HepG2 (cell line): ENCODE results near the gene PARP14. TPM values are rescaled to one million over a fixed set of nuclear protein-coding genes. Genes with fewer than 3 reads are reported as not detected.
A peak's percentile ranks its signal among the peaks of the same experiment; 100 is the strongest.

ENCODE experiments used
- ARID5B ChIP-seq: IDR thresholded peaks from 2 replicates; pipeline ENCODE4 v1.4.0; 2020; ENCODE audit warnings: mild to moderate bottlenecking, missing genetic modification reagents
- FOXO1 ChIP-seq: sonication (generic); formaldehyde crosslinking; IDR thresholded peaks from 2 replicates; pipeline ENCODE4 v1.4.0; 2020; ENCODE audit warnings: missing genetic modification reagents
- MED1 ChIP-seq: sonication (generic); formaldehyde crosslinking; IDR thresholded peaks from 2 replicates; pipeline ENCODE4 v1.4.0; 2020; ENCODE audit warnings: missing genetic modification reagents
- MLX ChIP-seq: IDR thresholded peaks from 2 replicates; pipeline ENCODE4 v1.6.1; 2016
- NCOR1 ChIP-seq: fragments of 200-600 bp; sonication (generic); IDR thresholded peaks from 2 replicates; pipeline ENCODE4 v1.7.0; 2017; ENCODE audit warnings: antibody characterized with exemption, low read length, borderline replicate concordance
- RBM39 ChIP-seq: fragments of 200-400 bp; formaldehyde crosslinking; IDR thresholded peaks from one replicate; pipeline ENCODE4 v1.6.1; 2018; ENCODE audit warnings: antibody characterized with exemption, mild to moderate bottlenecking, low read depth, low read length; ENCODE audit not compliant: poor library complexity, severe bottlenecking
- RNF219 ChIP-seq: sonication (generic); formaldehyde crosslinking; IDR thresholded peaks from 2 replicates; pipeline ENCODE4 v1.5.0; 2020; ENCODE audit warnings: mild to moderate bottlenecking, missing genetic modification reagents
- SP2 ChIP-seq: sonication (generic); formaldehyde crosslinking; IDR thresholded peaks from 2 replicates; pipeline ENCODE4 v1.5.1; 2020; ENCODE audit warnings: mild to moderate bottlenecking, missing genetic modification reagents
- ZNF282 ChIP-seq: fragments of 450-650 bp; IDR thresholded peaks from 2 replicates; pipeline ENCODE4 v1.6.1; 2018; ENCODE audit not compliant: partially characterized antibody
- ZNF670 ChIP-seq: sonication (generic); formaldehyde crosslinking; IDR thresholded peaks from 2 replicates; pipeline ENCODE4 v1.8.0; 2022; ENCODE audit warnings: mild to moderate bottlenecking, missing genetic modification reagents, borderline replicate concordance
- ZNF780A ChIP-seq: sonication (generic); formaldehyde crosslinking; IDR thresholded peaks from 2 replicates; pipeline ENCODE4 v1.8.0; 2022; ENCODE audit warnings: mild to moderate bottlenecking, missing genetic modification reagents, moderate library complexity
- ZNF790 ChIP-seq: sonication (generic); formaldehyde crosslinking; IDR thresholded peaks from 2 replicates; pipeline ENCODE4 v1.8.0; 2022; ENCODE audit warnings: missing genetic modification reagents, mild to moderate bottlenecking, borderline replicate concordance
- polyA plus RNA-seq, 8 experiments: library from polyadenylated mRNA; depleted of rRNA in 3 of 8; stranded (reverse) in 7 of 8; unstranded in 1 of 8; fragments of >200 nt; fragmentation: Illumina TruSeq in 4 of 8; extraction: Trizol in 4 of 8; gene quantifications; 2 replicates each; pipeline versions ENCODE4 v1.2.1 to v1.2.3, GENCODE V29; 2011 to 2016; ENCODE audit warnings: low read depth in 4 of 8, missing spikeins in 1 of 8, mixed read lengths in 1 of 8; ENCODE audit not compliant: insufficient read depth in 1 of 8
- total RNA-seq, 5 experiments: library from RNA; depleted of rRNA; stranded (reverse); fragments of >200 nt; fragmentation: Illumina TruSeq; extraction: Trizol; gene quantifications; 2 replicates each; pipeline ENCODE4 v1.2.3, GENCODE V29; 2016; ENCODE audit warnings: low read depth in 1 of 5
- TF ChIP-seq, protein P1 (sequence below): IDR thresholded peaks from 2 replicates; pipeline ENCODE4 v1.6.1; 2016

Gene PARP14
- total and polyA plus RNA-seq, 2 of the 13 experiments (the other 11 are each of a cell fraction or from before 2014, with no cell fraction given), result 9.0 to 19.1 TPM

GRCh38 chr3:122692674-122693073 is 12.0 kb downstream of the PARP14 start (continued):
- TF ChIP-seq ARID5B (CRISPR knock-in tag), result peak; percentile 88
- TF ChIP-seq SP2 (CRISPR knock-in tag), result no peak
- TF ChIP-seq ZNF780A (CRISPR knock-in tag), result no peak
- TF ChIP-seq MED1 (CRISPR knock-in tag), result no peak
- no peak for TF ChIP-seq ZNF282
- TF ChIP-seq FOXO1 (CRISPR knock-in tag), result no peak
- TF ChIP-seq ZNF790 (CRISPR knock-in tag), result no peak
- TF ChIP-seq NCOR1, result no peak
- TF ChIP-seq MLX (CRISPR knock-in tag), result peak; percentile 48
- no peak for TF ChIP-seq ZNF670 (CRISPR knock-in tag)
- TF ChIP-seq, protein P1, sequence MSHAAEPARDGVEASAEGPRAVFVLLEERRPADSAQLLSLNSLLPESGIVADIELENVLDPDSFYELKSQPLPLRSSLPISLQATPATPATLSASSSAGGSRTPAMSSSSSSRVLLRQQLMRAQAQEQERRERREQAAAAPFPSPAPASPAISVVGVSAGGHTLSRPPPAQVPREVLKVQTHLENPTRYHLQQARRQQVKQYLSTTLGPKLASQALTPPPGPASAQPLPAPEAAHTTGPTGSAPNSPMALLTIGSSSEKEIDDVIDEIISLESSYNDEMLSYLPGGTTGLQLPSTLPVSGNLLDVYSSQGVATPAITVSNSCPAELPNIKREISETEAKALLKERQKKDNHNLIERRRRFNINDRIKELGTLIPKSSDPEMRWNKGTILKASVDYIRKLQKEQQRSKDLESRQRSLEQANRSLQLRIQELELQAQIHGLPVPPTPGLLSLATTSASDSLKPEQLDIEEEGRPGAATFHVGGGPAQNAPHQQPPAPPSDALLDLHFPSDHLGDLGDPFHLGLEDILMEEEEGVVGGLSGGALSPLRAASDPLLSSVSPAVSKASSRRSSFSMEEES (CRISPR knock-in tag), result no peak
- TF ChIP-seq RNF219 (CRISPR knock-in tag), result no peak
- no peak for TF ChIP-seq RBM39
